Fibroblast of skin of scalp (primary cell): ENCODE measurements around the gene C6orf136.

Source experiments
- DNase-seq: peaks from one replicate; pipeline ENCODE4 v3.0.0-alpha.2; 2013

Gene C6orf136

DNA sequence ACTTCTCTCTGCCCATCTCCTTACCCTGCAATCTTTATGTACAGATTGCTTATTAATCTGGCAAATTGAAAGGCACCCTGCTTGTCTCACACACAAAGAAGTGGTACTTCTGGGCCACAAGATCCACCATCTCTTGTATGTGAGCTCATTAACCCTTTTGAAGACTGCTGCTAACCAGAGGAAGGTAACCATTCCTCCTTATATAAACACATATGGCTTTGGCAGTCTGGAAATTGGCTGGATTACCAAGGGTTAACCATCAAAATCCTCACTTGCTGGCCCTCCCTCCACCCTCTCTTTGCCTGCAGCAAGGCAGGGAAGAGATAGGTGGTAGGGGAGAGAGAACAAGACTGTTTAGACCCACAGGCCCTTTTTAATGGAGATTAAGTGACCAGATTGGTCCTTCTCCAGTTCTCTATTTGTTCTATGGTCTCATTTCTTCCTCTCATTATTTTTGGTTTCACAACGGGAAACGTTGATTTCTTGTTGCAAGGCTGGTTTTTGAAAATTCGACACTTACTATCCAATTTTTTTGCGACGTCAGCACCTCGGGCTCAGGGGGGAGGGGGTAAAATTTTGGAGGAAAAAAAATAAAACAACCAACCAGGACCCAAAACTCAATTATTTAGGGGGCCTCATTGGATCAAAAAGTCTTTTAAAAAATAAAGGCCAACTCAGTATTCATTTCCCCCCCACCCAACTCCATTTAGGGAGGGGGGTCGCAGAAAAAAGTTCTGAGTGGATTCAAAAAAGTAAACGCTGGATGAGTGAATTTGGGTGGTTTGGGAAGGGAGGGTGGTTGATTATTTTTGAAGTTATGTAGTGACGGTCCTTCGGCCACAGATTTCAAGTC is 30.7 kb upstream of the C6orf136 start:
- DNase-seq = peak; percentile 35

- DNase-seq = peak; percentile 100
Measured at GRCh38 chr6:30616811-30617564, 29.9 kb upstream of the C6orf136 start, which contains the start of gene PPP1R10. Gene PPP1R10 (minus strand): TSS chr6:30617243. CDS start chr6:30609944, 7,299 bp downstream.

DNA sequence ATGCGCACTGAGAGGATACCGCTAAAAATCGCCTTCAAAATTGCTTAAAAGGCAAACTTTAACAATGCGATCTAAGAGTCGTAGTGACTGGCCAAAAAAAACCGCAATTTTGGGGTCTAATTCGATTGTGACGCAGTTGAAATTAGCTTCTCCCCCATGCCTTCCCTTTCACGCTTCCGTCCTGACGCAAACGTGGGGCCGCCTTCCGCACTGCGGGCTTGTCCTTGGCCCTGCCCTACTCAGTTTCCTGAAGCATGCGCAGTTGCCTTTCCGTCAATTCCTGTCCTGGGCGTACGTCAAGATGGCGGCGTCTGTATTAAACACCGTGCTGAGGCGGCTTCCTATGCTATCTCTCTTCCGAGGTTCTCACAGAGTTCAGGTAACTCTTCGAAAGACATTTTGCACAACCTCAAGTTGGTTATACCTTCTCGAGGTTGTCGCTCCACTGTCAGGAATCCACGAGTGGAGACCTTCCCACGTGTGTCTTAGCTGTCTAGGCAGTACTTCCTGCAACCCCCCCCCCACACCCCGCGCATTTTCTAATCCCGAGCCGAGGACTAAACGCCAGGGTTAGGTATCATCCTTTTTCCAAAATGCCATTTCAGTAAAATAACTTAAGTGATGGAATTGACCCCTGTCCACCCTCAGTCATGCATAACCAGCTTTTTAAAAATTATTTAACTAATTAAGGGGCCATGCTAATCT is 29.2 kb upstream of the C6orf136 start, which contains the start of gene MRPS18B:
Gene MRPS18B, plus strand, starts transcription at position 276 of the 705 bp plus-strand sequence. Its CDS starts 26 bp downstream, at position 302.
- DNase-seq = peak; percentile 98

DNA sequence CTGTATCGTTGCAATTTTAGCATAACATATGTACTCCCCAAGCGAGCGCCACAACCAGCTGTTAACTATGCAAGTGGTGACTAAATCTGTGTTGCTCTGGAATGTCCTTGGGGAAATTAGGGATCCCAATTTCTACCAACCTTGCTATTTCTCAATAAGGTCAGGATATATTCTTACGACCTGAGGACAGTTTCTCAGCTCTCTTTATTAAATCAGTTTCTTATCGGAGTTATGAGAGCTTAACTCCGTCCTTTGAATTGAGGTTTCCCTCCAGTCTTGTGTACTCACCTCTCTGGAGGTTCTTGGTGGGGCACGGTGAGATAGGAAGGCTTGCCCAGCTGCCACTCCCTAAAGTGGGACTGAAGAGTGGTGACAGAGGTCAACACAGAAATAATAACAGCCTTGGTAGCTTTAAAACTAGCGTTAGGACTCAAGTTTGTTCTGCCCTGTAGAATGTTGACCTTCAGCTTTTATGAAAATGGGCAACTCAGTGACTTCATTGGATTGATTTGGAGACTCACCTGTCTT is 28.6 kb upstream of the C6orf136 start:
- DNase-seq = peak; percentile 24

DNA sequence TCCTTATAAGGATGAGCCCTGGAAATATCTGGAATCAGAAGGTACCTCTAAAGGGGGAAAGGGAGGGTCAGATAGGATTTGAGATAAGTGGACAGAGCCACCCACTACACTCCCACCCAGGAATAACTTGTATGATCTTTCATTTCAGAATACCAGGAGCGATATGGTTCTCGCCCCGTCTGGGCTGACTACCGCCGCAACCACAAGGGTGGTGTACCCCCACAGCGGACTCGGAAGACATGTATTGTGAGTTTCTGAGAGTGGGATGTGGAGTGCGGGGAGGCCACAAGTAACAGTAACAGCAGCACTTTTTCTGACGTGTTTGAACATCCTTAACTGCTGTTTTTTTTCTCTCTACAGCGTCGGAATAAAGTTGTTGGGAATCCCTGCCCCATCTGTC is 27.4 kb upstream of the C6orf136 start:
- no peak for DNase-seq

GRCh38 chr6:30625511-30625910 is 21.4 kb upstream of the C6orf136 start:
- DNase-seq = no peak

- peak; percentile 81 for DNase-seq
Measured at GRCh38 chr6:30626484-30627366, 20.2 kb upstream of the C6orf136 start, which contains the start of gene ATAT1. Gene ATAT1 (plus strand): TSS chr6:30626874.

DNA sequence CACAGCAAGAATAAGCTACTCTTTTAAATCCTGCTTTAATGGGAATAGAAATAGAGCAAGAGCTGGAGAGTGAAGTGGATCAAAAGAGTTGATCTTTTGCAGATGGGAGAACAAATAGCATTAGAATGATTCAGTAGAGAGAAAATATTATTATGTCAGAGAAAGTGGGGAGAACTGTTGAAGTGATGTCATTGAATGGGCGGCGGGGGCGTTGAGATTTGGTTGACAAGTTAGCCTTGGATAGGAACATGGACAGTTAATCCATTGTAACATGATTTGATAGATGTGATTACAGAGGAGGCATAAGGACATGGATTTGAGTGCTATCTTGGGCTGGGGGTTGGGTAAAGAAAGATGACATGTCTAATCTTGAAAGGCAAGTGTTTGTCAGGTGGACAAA is 11.1 kb upstream of the C6orf136 start:
- no peak for DNase-seq

- no peak for DNase-seq
Measured at GRCh38 chr6:30640481-30640880, 6.5 kb upstream of the C6orf136 start.

DNA sequence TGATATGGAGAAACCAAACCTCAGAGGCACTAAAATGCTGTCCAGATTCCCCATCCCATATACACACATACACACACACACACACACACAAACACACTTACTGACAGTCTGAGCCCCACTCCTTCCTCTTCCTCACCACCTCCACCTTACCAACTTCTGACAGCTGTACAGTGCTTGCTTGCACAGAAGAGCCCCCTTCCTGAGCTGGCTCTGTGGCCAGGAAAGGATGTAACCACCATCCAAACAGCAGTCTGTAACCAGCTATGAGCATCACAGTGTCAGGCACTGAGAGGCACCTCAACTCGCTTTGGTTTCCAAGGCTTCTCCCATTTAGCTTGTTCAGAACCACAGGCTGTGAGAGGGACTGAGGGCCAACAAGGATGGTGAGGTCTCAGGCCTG is 5.9 kb upstream of the C6orf136 start:
- DNase-seq = no peak

DNA sequence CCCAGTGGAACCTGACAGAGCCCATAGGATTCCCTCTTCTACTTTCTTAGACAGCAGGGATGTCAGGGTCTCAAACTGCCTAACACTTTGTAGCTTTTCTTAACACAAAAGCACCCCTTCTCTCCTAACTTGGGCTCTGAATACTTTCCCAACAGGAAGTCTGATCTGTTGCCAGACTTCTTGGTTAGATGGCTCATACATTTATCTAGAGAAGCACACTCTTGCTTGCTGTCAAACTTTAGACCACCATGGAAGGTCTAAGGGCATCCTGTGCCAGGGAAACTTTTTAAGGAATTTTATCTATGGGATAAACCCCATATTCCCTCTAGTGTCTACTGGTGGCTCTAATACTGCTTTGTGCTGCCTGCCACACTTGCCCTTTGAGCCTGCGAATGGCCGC is 3.3 kb upstream of the C6orf136 start:
- DNase-seq = no peak

DNA sequence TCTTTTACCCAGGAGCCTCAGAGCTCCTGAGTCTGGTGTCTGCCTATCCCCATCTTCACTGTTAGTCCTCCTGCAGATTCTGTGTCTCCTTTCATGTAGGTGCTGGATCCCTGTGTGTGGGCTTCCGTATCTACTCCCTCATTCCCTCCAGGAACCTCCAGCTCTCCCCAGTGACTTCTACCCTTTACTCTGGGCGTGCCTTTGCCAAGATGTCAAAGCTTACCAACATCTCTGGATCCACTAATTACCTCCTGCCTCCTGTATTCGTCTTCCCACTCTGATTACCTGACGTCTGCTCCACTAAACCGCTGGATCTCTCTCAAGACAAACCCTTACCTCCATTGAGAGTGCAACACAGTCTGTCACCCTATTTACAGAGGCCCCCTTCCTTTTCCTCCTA is 2.2 kb upstream of the C6orf136 start:
- DNase-seq = no peak

DNA sequence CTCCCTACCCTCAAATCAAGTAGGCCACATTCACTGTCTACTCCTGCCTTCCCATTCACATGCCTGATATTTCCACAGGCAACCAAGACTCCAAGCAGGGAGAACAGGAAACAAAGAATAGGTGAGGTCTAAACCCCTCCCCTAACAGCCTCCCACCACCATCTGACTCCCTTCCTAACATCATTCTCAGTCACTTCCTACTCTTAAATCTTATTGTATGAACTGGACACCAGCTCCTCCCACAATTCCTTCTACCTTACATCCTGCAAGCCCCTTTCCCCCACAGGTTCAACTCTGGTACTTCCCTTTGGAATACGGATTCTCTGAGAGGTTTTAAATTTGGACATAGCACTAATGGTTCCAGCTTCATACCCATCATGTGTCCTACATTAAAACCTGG is 944 bp upstream of the C6orf136 start:
- no peak for DNase-seq

- peak; percentile 59 for DNase-seq
Measured at GRCh38 chr6:30647242-30648116, 546 bp downstream of the C6orf136 start.

DNA sequence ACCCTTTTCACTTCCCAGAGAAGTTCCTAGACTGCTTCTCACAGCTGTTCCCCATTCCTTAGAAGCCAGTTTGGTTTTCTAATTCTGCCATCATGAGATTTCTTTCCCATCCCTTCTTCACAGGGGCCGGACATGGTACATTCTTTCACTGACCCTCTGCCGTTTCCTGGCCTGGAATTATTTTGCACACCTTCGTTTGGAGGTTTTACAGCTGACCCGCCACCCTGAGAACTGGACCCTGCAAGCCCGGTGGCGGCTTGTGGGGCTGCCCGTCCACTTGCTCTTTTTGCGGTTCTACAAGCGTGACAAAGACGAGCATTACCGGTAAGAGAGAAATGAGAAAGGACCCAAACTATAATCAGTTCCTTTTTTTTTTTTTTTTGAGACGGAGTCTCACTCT is 4.2 kb downstream of the C6orf136 start:
- no peak for DNase-seq

GRCh38 chr6:30654798-30655742 is 8.1 kb downstream of the C6orf136 start:
- no peak for DNase-seq

GRCh38 chr6:30655743-30656094 is 8.8 kb downstream of the C6orf136 start:
- DNase-seq = no peak

DNA sequence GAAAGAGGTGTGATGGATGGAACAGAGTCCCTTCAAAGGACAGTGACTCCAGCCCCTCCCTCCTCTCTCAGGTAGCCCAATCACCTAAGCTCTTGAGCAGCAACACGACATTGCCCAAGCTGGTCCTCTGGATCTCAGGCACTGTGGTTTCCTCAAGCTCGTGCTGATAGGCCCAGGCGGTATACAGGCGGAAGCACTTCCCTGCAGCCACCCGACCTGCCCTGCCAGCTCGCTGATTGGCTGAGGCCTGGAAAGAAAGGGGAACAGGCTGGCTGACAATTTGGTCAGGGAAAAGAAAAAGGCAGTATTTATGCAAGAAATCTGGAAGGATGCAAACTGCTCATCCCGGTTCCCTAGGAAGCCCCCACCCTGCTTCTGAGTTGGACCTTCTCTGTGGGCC is 9.6 kb downstream of the C6orf136 start:
- no peak for DNase-seq

- DNase-seq = no peak
Measured at GRCh38 chr6:30657454-30657853, 10.5 kb downstream of the C6orf136 start.
